ENCODE measurements around the gene COL9A3. TPM values are rescaled to one million over a fixed set of nuclear protein-coding genes. Genes with fewer than 3 reads are reported as not detected.
"Not testable (repeated sequence)": the region's sequence is repeated elsewhere in the genome, so short reads cannot be mapped to it uniquely, and the experiment has no call there.

COL9A3 gene
- total RNA-seq, 1 donor = not detected

GRCh38 chr20:62873681-62874031, 56.8 kb downstream of the COL9A3 start:
- not testable (repeated sequence) for H3K27ac ChIP-seq (ENCODE audit: low read depth, low read length); H3K36me3 ChIP-seq (ENCODE audit: insufficient read depth, low read length); H3K4me1 ChIP-seq (ENCODE audit: insufficient read depth, low read length); H3K9me3 ChIP-seq (ENCODE audit: low read depth, low read length); H3K27me3 ChIP-seq (ENCODE audit: insufficient read depth, low read length); H3K4me3 ChIP-seq (ENCODE audit: insufficient read depth, low read length); DNase-seq (ENCODE audit: insufficient read length, low spot score, missing footprints); H4K20me1 ChIP-seq (ENCODE audit: insufficient read depth, low read length); H3K4me2 ChIP-seq (ENCODE audit: insufficient read depth, low read length); H3K79me2 ChIP-seq (ENCODE audit: insufficient read depth, low read length); H2AFZ ChIP-seq (ENCODE audit: low read length)
- TF ChIP-seq CTCF (IDR thresholded peaks at IDR 0.05; ENCODE audit: extremely low read depth, low read depth, low read length) = peak; percentile 42

DNA sequence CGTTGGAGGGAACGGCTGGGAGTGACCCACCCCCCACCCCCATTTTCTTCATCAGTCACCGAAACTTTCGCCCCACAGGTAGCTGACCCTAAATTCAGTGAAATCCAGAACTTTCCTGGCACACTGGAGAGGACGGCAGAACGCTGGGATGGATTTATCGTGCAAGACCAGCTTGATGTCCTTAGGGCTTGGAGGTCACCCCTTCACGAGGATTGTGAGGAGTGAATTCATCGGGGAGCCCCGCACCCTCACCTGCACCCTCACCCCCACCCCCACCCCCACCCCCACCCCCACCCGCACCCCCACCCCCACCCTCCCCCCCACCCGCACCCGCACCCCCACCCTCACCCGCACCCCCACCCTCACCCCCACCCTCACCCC, 58.1 kb downstream of the COL9A3 start:
- no peak overlapping the region for H3K27ac ChIP-seq (ENCODE audit: low read depth, low read length)
- H3K4me2 ChIP-seq (ENCODE audit: insufficient read depth, low read length) = no peak overlapping the region
- H2AFZ ChIP-seq (ENCODE audit: low read length) = no peak overlapping the region
- H3K4me3 ChIP-seq (ENCODE audit: insufficient read depth, low read length) = no peak overlapping the region
- no peaks in the 10 kb centered on the region for H4K20me1 ChIP-seq (ENCODE audit: insufficient read depth, low read length)
- H3K27me3 ChIP-seq (ENCODE audit: insufficient read depth, low read length) = no peaks in the 10 kb centered on the region
- TF ChIP-seq CTCF (IDR thresholded peaks at IDR 0.05; ENCODE audit: extremely low read depth, low read depth, low read length) = no peak
- H3K36me3 ChIP-seq (ENCODE audit: insufficient read depth, low read length) = no peaks in the 10 kb centered on the region
- no peaks in the 10 kb centered on the region for H3K4me1 ChIP-seq (ENCODE audit: insufficient read depth, low read length)
- DNase-seq (ENCODE audit: insufficient read length, low spot score, missing footprints) = no peak
- H3K79me2 ChIP-seq (ENCODE audit: insufficient read depth, low read length) = no peaks in the 10 kb centered on the region
- H3K9me3 ChIP-seq (ENCODE audit: low read depth, low read length) = no peaks in the 10 kb centered on the region

GRCh38 chr20:62875419-62876361, 58.8 kb downstream of the COL9A3 start:
- peak overlapping the region; percentile 37 for H3K4me3 ChIP-seq (ENCODE audit: insufficient read depth, low read length)
- H3K79me2 ChIP-seq (ENCODE audit: insufficient read depth, low read length) = no peaks in the 10 kb centered on the region
- peaks cover 3% of the 10 kb centered on the region for H3K36me3 ChIP-seq (ENCODE audit: insufficient read depth, low read length)
- no peaks in the 10 kb centered on the region for H3K27me3 ChIP-seq (ENCODE audit: insufficient read depth, low read length)
- peak overlapping the region; percentile 48 for H3K27ac ChIP-seq (ENCODE audit: low read depth, low read length)
- peak overlapping the region; percentile 64 for H3K4me2 ChIP-seq (ENCODE audit: insufficient read depth, low read length)
- H2AFZ ChIP-seq (ENCODE audit: low read length) = peak overlapping the region; percentile 87
- H3K4me1 ChIP-seq (ENCODE audit: insufficient read depth, low read length) = no peaks in the 10 kb centered on the region
- no peaks in the 10 kb centered on the region for H4K20me1 ChIP-seq (ENCODE audit: insufficient read depth, low read length)
- peak; percentile 43 for TF ChIP-seq CTCF (IDR thresholded peaks at IDR 0.05; ENCODE audit: extremely low read depth, low read depth, low read length)
- no peaks in the 10 kb centered on the region for H3K9me3 ChIP-seq (ENCODE audit: low read depth, low read length)
- DNase-seq (ENCODE audit: insufficient read length, low spot score, missing footprints) = peak; percentile 98

DNA sequence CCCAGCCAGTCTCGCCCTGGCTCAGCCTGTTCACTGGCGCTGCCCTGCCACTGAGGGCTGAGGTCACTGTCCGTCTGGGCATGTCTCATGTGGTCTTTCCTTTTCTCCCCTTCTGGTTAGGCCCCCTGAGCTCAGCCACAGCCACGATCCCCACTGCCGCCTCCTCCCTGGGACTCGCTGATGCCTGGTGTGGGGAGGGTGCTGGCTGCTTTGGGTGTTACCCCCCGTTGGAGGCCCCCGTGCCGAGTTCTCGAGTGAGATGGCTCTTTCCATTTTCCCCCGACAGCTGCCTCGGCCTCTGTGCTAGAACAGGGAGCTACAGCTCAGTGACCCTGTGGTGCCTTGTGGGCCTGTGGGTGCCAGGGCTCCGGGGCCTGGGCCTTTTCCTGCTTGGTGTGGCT, 59.7 kb downstream of the COL9A3 start:
- peak; percentile 64 for DNase-seq (ENCODE audit: insufficient read length, low spot score, missing footprints)
- Histone ChIP-seq H3K27ac (ENCODE audit: low read depth, low read length) (no peak overlapping the region), H2AFZ (ENCODE audit: low read length) (no peak overlapping the region), H3K79me2 (ENCODE audit: insufficient read depth, low read length) (no peaks in the 10 kb centered on the region), H3K36me3 (ENCODE audit: insufficient read depth, low read length) (peaks cover 7% of the 10 kb centered on the region), H3K9me3 (ENCODE audit: low read depth, low read length) (no peaks in the 10 kb centered on the region), H3K27me3 (ENCODE audit: insufficient read depth, low read length) (no peaks in the 10 kb centered on the region), H3K4me1 (ENCODE audit: insufficient read depth, low read length) (no peaks in the 10 kb centered on the region), H4K20me1 (ENCODE audit: insufficient read depth, low read length) (no peaks in the 10 kb centered on the region), H3K4me3 (ENCODE audit: insufficient read depth, low read length) (no peak overlapping the region), H3K4me2 (ENCODE audit: insufficient read depth, low read length) (no peak overlapping the region)
- TF ChIP-seq CTCF (IDR thresholded peaks at IDR 0.05; ENCODE audit: extremely low read depth, low read depth, low read length) = no peak
